ENCODE measurements around the gene PABPN1L. TPM values are rescaled to one million over a fixed set of nuclear protein-coding genes. Genes with fewer than 3 reads are reported as not detected.
A peak's percentile ranks its signal among the peaks of the same experiment; 100 is the strongest.

The PABPN1L gene
- total RNA-seq, 1 donor from 2014 or later = not detected

- ATAC-seq (no peak), DNase-seq (ENCODE audit: missing footprints) (no peak)
- intact Hi-C loops (cut with DNase I) = no loop called here
These were observed 24.7 kb downstream of the PABPN1L start for GRCh38 chr16:88841521-88842307.

GRCh38 chr16:88840600-88841215 lies 25.8 kb downstream of the PABPN1L start:
- no peak for DNase-seq (ENCODE audit: missing footprints)
- intact Hi-C loops (cut with DNase I) = no loop called here
- ATAC-seq = no peak

GRCh38 chr16:88839745-88840599 lies 26.5 kb downstream of the PABPN1L start:
- intact Hi-C loops (cut with DNase I) = no loop called here
- no peak for DNase-seq (ENCODE audit: missing footprints)
- ATAC-seq = no peak

GRCh38 chr16:88839026-88839529 lies 27.4 kb downstream of the PABPN1L start:
- no peak for ATAC-seq
- intact Hi-C loops (cut with DNase I) = no loop called here
- no peak for DNase-seq (ENCODE audit: missing footprints)

GRCh38 chr16:88838566-88838965 lies 27.9 kb downstream of the PABPN1L start:
- ATAC-seq = no peak
- intact Hi-C loops (cut with DNase I) = no loop called here
- DNase-seq (ENCODE audit: missing footprints) = no peak

- intact Hi-C loops (cut with DNase I) = no loop called here
- no peak for DNase-seq (ENCODE audit: missing footprints)
These were observed 28.7 kb downstream of the PABPN1L start for GRCh38 chr16:88837806-88838205.

GRCh38 chr16:88836791-88837190 lies 29.7 kb downstream of the PABPN1L start:
- ATAC-seq (no peak), DNase-seq (ENCODE audit: missing footprints) (no peak)
- intact Hi-C loops (cut with DNase I) = no loop called here

More at GRCh38 chr16:88837806-88838205, 28.7 kb downstream of the PABPN1L start:
- ATAC-seq = no peak

DNA sequence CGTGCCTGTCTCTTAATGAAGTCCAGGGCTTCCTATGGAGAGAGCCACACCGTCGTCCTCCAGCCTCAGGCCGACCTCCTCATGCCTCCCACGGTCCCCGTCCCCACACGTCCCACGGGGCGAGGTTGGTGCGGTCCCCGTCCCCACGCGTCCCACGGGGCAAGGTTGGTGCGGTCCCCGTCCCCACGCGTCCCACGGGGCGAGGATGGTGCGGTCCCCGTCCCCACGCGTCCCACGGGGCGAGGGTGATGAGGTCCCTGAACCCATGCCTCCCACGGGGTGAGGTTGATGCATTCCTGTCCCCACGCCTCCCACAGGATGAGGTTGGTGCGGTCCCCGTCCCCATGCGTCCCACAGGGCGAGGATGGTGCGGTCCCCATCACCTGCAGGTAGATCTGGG lies 30.6 kb downstream of the PABPN1L start:
- DNase-seq (ENCODE audit: missing footprints) = no peak

DNA sequence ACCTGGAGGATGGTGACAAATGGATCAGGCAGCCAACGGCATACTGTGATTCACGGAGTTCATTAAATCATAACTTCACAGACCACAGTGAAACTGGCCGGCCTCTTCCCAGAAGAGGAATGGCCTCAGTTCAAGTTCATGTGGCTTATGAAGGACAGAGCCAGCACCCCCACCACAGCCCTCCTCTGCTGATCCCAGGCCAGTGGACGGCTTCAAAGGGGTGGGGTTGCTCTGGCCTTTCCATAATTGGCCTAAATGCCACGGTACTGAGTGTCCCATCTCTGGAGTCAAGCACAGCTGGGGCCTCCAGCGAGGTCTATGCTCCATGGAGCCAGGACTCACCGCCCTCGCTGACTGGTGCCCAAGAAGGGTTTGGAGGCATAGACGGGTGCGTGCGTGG lies 31.1 kb downstream of the PABPN1L start:
- DNase-seq (ENCODE audit: missing footprints) (no peak), ATAC-seq (no peak)
- intact Hi-C loops (cut with DNase I) = no loop called here

More for the DNA sequence above, 30.6 kb downstream of the PABPN1L start:
- ATAC-seq = no peak
- intact Hi-C loops (cut with DNase I) = no loop called here

- ATAC-seq (no peak), DNase-seq (ENCODE audit: missing footprints) (no peak)
- intact Hi-C loops (cut with DNase I) = no loop called here
These were observed 31.8 kb downstream of the PABPN1L start for GRCh38 chr16:88834670-88835069.

DNA sequence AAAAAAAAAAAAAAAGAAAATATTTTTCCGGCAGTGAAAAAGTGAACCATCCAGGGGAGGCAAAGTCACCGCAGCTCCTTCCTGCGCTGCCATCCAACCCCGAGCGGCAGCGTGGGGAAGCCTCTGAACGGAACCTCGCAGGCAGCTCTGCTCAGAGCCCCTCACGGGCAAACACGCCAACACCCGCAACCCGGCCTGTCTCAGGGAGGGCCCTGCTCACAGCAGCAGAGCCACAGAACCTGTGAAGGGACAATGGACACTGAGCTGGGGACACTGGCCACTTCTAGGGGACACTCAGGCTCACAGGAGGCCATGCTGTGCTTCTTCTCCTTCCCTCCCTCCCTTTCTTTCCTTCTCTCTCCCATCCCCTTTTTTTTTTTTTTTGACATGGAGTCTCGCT lies 33.4 kb downstream of the PABPN1L start:
- DNase-seq (ENCODE audit: missing footprints) (no peak), ATAC-seq (no peak)
- intact Hi-C loops (cut with DNase I) = no loop called here

DNA sequence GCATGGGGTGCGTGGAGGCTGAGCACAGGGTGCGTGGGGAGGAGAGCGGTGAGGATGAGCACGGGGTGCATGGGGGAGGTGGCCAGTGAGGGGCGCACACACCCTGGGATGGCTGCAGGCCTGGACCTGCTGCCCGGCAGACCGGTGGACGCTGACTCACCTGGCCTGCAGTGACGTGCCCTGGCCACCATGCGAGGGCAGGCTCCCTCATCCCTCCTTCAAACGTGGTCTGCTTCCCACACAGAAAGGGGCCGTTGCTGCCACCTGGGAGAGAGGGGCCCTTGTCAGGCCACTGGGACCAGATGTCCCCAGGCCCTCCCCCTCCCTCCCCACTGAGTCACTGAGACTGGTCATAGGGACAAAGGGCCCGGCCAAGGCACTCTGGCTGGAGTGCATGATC lies 34.6 kb downstream of the PABPN1L start:
- DNase-seq (ENCODE audit: missing footprints) = no peak
- ATAC-seq = no peak
- intact Hi-C loops (cut with DNase I) = no loop called here

GRCh38 chr16:88830783-88831182 lies 35.7 kb downstream of the PABPN1L start:
- no peak for ATAC-seq
- intact Hi-C loops (cut with DNase I) = no loop called here
- no peak for DNase-seq (ENCODE audit: missing footprints)

GRCh38 chr16:88830258-88830657 lies 36.2 kb downstream of the PABPN1L start:
- DNase-seq (ENCODE audit: missing footprints) (no peak), ATAC-seq (peak; percentile 69)
- intact Hi-C loops (cut with DNase I) = no loop called here

DNA sequence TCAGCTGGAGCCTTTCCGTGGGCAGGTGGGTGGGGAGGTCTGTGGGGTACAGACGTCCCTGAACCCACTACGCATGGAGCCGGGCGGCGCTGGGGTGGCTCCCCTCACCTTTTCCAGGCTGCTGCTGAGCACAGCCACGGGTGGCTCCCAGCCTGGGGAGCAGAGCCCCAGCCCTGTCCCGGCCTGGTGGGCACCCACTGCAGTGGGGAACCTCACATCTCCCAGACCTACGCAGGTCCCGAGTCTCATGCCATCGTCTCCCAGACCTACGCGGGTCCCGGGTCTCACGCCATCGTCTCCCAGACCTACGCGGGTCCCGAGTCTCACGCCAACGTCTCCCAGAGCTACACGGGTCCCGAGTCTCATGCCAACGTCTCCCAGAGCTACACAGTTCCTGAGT lies 37.7 kb downstream of the PABPN1L start:
- intact Hi-C loops (cut with DNase I) = no loop called here
- ATAC-seq (no peak), DNase-seq (ENCODE audit: missing footprints) (no peak)

DNA sequence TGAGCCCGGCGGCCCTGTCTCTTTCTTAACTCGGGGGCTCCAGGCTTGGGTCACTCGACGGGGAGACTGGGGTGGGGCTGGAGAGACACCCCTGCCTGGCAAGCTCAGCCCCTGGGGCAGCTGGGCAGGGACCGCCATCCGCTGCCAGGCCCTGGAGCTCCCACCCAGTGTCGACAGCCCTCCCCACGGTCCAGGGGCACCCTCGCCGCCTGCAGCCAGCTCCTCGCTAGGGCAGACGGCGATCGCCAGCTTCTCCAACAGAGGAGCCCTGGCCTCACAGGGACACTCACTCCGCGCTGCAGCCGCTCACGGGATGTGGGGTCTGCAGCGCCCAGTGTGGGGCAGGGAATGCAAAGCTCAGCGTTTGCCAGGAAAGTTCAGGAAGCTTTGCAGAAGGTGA lies 38.7 kb downstream of the PABPN1L start:
- intact Hi-C loops (cut with DNase I) = no loop called here
- ATAC-seq = no peak
- DNase-seq (ENCODE audit: missing footprints) = no peak

DNA sequence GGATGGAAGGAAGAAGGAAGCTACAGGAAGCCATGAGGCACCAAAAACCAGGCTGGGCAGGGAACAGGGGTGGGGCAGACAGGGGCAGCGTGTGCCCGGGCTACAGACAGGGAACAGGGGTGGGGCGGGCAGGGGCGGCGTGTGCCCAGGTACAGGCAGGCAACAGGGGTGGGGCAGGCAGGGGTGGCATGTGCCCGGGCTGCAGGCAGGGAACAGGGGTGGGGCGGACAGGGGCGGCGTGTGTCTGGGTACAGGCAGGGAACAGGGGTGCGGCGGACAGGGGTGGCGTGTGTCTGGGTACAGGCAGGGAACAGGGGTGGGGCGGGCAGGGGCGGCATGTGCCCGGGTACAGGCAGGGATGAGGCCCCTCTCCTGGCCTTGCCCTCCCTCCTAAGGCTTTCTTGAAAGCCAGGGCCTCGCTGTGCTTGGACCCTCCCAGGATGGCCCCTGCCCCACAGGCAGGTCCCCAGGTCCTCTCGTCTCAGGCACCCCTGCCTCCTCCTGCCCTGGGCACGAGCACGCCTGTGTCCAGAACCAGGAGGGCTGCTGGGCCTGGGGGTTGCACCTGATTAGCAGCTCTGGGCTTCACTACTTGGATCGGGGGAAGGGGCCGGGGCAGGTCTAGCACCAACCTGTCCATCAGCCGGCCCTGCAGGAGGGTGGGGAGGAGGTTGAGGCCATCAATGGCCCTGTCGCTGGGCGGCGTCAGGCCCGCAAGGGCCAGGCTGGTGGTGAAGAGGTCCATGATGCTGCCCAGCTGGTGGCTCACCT lies 40.2 kb downstream of the PABPN1L start:
- intact Hi-C loops (cut with DNase I) = no loop called here

GRCh38 chr16:88825146-88825545 lies 41.3 kb downstream of the PABPN1L start:
- intact Hi-C loops (cut with DNase I) = no loop called here
- ATAC-seq (no peak), DNase-seq (ENCODE audit: missing footprints) (no peak)

More for the DNA sequence above, 40.2 kb downstream of the PABPN1L start:
- ATAC-seq (no peak), DNase-seq (ENCODE audit: missing footprints) (no peak)

All from Right ventricle myocardium inferior (tissue), 1 donor.